ENCODE measurements around the gene EIF6. TPM values are rescaled to one million over a fixed set of nuclear protein-coding genes. Genes with fewer than 3 reads are reported as not detected.

EIF6 gene
- total and polyA plus RNA-seq, 2 of the 8 experiments (the other 6 are each of a cell fraction or from before 2014, with no cell fraction given), result 184 to 319 TPM

GRCh38 chr20:35235881-35236280 is 48.7 kb downstream of the EIF6 start:
- Histone ChIP-seq H3K4me3 (ENCODE audit: extremely low read depth in 1 of 4, insufficient read depth in 2 of 4, low read depth in 3 of 4, low read length in 4 of 4) (no peak overlapping the region), H3K14ac (ENCODE audit: insufficient read length) (no peak overlapping the region), H4K20me1 (replicated peaks in 1 of 2; ENCODE audit: control insufficient read depth in 1 of 2, insufficient read depth in 2 of 2, low read length in 2 of 2) (no peaks in the 10 kb centered on the region), H3K23me2 (ENCODE audit: low read depth, low read length) (no peaks in the 10 kb centered on the region; the same call in 1 of the 2 replicates), H2AFZ (ENCODE audit: low read length) (no peak overlapping the region), H2AK5ac (ENCODE audit: low read depth, low read length) (no peak overlapping the region), H3K4me1 (replicated peaks in 1 of 4; ENCODE audit: control insufficient read depth in 3 of 4, insufficient read depth in 4 of 4, low read length in 3 of 4) (peaks cover 0 to 4% (median 0%) of the 10 kb centered on the region in 4 experiments; a peak in 3 of 7 replicates), H2BK20ac (ENCODE audit: low read length) (no peak overlapping the region), H3K27me3 (replicated peaks in 1 of 4; ENCODE audit: control insufficient read depth in 3 of 4, extremely low read depth in 1 of 4, insufficient read depth in 3 of 4, low read length in 3 of 4) (no peaks in the 10 kb centered on the region), H2BK5ac (ENCODE audit: low read depth, low read length) (no peak overlapping the region), H4K8ac (ENCODE audit: extremely low read depth, insufficient read depth, low read length) (no peak overlapping the region), H3K27ac (ENCODE audit: low read depth, low read length) (no peak overlapping the region), H3K4ac (replicated peaks; ENCODE audit: insufficient read length, low read depth, low read length) (no peak overlapping the region), H3K56ac (replicated peaks; ENCODE audit: insufficient read length, low read depth, low read length) (no peak overlapping the region), H3K79me2 (ENCODE audit: control insufficient read depth in 1 of 2, insufficient read depth in 2 of 2, low read length in 2 of 2) (no peaks in the 10 kb centered on the region), H3K79me1 (ENCODE audit: low read depth, low read length) (no peaks in the 10 kb centered on the region), H4K91ac (replicated peaks; ENCODE audit: insufficient read length, low read length) (no peak overlapping the region), H3K4me2 (ENCODE audit: insufficient read depth in 1 of 2, low read depth in 2 of 2, low read length in 2 of 2) (no peak overlapping the region), H3K18ac (ENCODE audit: extremely low read depth, low read length) (no peak overlapping the region), H3K9ac (replicated peaks in 1 of 4; ENCODE audit: extremely low read depth in 1 of 4, low read depth in 3 of 4, low read length in 3 of 4) (no peak overlapping the region), H2BK12ac (ENCODE audit: low read depth, low read length) (no peak overlapping the region), H3K9me3 (ENCODE audit: insufficient read depth in 2 of 2, low read depth in 1 of 2, low read length in 1 of 2) (no peaks in the 10 kb centered on the region), H3K36me3 (ENCODE audit: control insufficient read depth in 2 of 4, insufficient read depth in 4 of 4, low read length in 3 of 4) (no peaks in the 10 kb centered on the region), H4K5ac (ENCODE audit: insufficient read length, low read depth, low read length) (no peak overlapping the region), H3K23ac (ENCODE audit: insufficient read length) (no peak overlapping the region), H2BK15ac (ENCODE audit: low read length) (no peak overlapping the region), H2BK120ac (replicated peaks; ENCODE audit: low read depth, low read length) (no peak overlapping the region)
- POLR2A ChIA-PET (ENCODE audit: partially characterized antibody), result interaction anchor here (0.6 to 1.2 kb wide), 2 partner anchors 8 to 10 kb away, joined by 3 read pairs; partner anchors contain the start of gene MMP24
- CTCF ChIA-PET (ENCODE audit: partially characterized antibody), result interaction anchor here (0.6 kb wide), 1 partner anchor 16 kb away, joined by 3 read pairs; no protein-coding TSS in a partner anchor
- no peak for DNase-seq (ENCODE audit: low read depth in 1 of 2, low spot score in 2 of 2)
- TF ChIP-seq MAX (IDR thresholded peaks at IDR 0.05) (no peak), GTF2F1 (IDR thresholded peaks at IDR 0.05; ENCODE audit: borderline replicate concordance, low read depth, low read length) (no peak), FOSL1 (IDR thresholded peaks at IDR 0.05; ENCODE audit: insufficient read depth, low read depth, low read length) (no peak), MAFK (IDR thresholded peaks at IDR 0.05; ENCODE audit: low read depth, low read length) (no peak), CBX8 (IDR thresholded peaks at IDR 0.05; ENCODE audit: borderline replicate concordance, low read depth, low read length) (no peak), YY1 (IDR thresholded peaks at IDR 0.05; ENCODE audit: low read depth, low read length) (no peak), POLR2AphosphoS5 (IDR thresholded peaks at IDR 0.05; ENCODE audit: low read depth, low read length) (no peak)
- TF ChIP-seq, protein P1, sequence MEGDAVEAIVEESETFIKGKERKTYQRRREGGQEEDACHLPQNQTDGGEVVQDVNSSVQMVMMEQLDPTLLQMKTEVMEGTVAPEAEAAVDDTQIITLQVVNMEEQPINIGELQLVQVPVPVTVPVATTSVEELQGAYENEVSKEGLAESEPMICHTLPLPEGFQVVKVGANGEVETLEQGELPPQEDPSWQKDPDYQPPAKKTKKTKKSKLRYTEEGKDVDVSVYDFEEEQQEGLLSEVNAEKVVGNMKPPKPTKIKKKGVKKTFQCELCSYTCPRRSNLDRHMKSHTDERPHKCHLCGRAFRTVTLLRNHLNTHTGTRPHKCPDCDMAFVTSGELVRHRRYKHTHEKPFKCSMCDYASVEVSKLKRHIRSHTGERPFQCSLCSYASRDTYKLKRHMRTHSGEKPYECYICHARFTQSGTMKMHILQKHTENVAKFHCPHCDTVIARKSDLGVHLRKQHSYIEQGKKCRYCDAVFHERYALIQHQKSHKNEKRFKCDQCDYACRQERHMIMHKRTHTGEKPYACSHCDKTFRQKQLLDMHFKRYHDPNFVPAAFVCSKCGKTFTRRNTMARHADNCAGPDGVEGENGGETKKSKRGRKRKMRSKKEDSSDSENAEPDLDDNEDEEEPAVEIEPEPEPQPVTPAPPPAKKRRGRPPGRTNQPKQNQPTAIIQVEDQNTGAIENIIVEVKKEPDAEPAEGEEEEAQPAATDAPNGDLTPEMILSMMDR (IDR thresholded peaks at IDR 0.05; ENCODE audit: control extremely low read depth in 1 of 3, insufficient read depth in 1 of 3, low read depth in 1 of 3, low read length in 3 of 3), result no peak
- 91% methylated on average over 6 of the region's 6 CpGs; no CpG with 5 or more reads in 1 of the 2 experiments for WGBS, 2 experiments (ENCODE audit: extremely low coverage in 1 of 2, insufficient coverage in 1 of 2, insufficient read length in 1 of 2, insufficient replicate concordance in 2 of 2, low coverage in 1 of 2, low lambda C conversion rate in 2 of 2, missing lambda C conversion rate in 1 of 2)
- no peak for FAIRE-seq

Data from H1 (cell line).